Measurements from ENCODE around the gene ITPA. TPM values are rescaled to one million over a fixed set of nuclear protein-coding genes. Genes with fewer than 3 reads are reported as not detected.

The ITPA gene
- total RNA-seq, 2 donors from 2014 or later, result 43.9 to 48.0 TPM

- Histone ChIP-seq H3K9me3 (no peaks in the 10 kb centered on the region), H3K36me3 (no peaks in the 10 kb centered on the region), H3K27ac (no peak overlapping the region), H3K27me3 (replicated peaks; ENCODE audit: insufficient read depth) (no peaks in the 10 kb centered on the region), H3K4me3 (no peak overlapping the region), H3K4me1 (replicated peaks) (no peaks in the 10 kb centered on the region)
- TF ChIP-seq, protein P1, sequence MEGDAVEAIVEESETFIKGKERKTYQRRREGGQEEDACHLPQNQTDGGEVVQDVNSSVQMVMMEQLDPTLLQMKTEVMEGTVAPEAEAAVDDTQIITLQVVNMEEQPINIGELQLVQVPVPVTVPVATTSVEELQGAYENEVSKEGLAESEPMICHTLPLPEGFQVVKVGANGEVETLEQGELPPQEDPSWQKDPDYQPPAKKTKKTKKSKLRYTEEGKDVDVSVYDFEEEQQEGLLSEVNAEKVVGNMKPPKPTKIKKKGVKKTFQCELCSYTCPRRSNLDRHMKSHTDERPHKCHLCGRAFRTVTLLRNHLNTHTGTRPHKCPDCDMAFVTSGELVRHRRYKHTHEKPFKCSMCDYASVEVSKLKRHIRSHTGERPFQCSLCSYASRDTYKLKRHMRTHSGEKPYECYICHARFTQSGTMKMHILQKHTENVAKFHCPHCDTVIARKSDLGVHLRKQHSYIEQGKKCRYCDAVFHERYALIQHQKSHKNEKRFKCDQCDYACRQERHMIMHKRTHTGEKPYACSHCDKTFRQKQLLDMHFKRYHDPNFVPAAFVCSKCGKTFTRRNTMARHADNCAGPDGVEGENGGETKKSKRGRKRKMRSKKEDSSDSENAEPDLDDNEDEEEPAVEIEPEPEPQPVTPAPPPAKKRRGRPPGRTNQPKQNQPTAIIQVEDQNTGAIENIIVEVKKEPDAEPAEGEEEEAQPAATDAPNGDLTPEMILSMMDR (IDR thresholded peaks at IDR 0.05), result no peak
- TF ChIP-seq POLR2A (IDR thresholded peaks at IDR 0.05), result no peak
- no peak for TF ChIP-seq POLR2AphosphoS5 (IDR thresholded peaks at IDR 0.05)
- no peak for DNase-seq (ENCODE audit: low spot score)
- 88% methylated on average over 22 of the region's 32 CpGs for WGBS
- intact Hi-C loops (cut with DNase I), result no loop called here
These were observed 24.1 kb downstream of the ITPA start for GRCh38 chr20:3233131-3233990.

GRCh38 chr20:3233991-3234498, 24.7 kb downstream of the ITPA start:
- Histone ChIP-seq H3K4me1 (replicated peaks) (no peaks in the 10 kb centered on the region), H3K36me3 (no peaks in the 10 kb centered on the region), H3K9me3 (no peaks in the 10 kb centered on the region), H3K4me3 (no peak overlapping the region), H3K27me3 (replicated peaks; ENCODE audit: insufficient read depth) (no peaks in the 10 kb centered on the region), H3K27ac (no peak overlapping the region)
- TF ChIP-seq POLR2AphosphoS5 (IDR thresholded peaks at IDR 0.05) (no peak), POLR2A (IDR thresholded peaks at IDR 0.05) (no peak)
- TF ChIP-seq, protein P1 (IDR thresholded peaks at IDR 0.05), result no peak
- intact Hi-C loops (cut with DNase I), result no loop called here
- DNase-seq (ENCODE audit: low spot score), result no peak
- whole genome bisulfite sequencing, result 92% methylated on average over 25 of the region's 25 CpGs

DNA sequence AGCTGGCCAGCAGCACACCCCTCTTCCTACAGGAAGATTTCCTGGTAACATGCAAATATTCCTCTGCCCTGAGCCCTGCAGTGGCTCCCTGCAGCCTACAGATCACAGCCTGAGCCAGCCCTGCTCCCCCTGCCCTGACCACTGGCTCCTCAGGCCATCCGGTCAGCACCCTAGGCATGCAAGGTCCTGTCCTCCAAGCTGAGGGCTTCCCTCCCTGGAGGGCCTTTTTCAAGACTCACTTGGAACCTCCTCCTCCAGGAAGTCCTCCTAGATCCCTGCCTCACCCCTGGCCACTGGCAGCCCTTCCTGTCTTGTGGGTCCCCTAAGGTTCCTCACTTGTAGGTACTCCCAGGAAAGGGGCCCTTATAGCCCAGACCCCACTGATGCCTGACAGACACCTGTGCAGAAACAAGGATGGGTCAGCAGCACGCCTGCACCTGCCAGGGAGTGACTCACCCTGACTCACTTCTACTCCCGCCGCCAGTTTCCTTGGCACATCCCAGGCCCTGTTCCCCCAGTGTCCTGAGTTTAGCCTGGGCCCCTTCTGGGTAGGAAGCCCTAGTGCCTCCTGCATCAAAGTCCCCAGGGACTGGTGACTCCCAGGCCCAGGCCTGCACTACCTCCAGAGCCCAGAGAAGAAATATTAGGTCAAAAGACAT, 26.5 kb downstream of the ITPA start:
- no peaks in the 10 kb centered on the region for H3K27me3 ChIP-seq (replicated peaks; ENCODE audit: insufficient read depth)
- DNase-seq (ENCODE audit: low spot score), result no peak

GRCh38 chr20:3237011-3237957, 28.0 kb downstream of the ITPA start:
- intact Hi-C loops (cut with DNase I), result no loop called here
- Histone ChIP-seq H3K9me3 (no peaks in the 10 kb centered on the region), H3K4me3 (peak overlapping the region in 1 of 2 donors; percentile 75), H3K4me1 (replicated peaks) (peaks cover 5% of the 10 kb centered on the region), H3K36me3 (no peaks in the 10 kb centered on the region), H3K27ac (no peak overlapping the region), H3K27me3 (replicated peaks; ENCODE audit: insufficient read depth) (no peaks in the 10 kb centered on the region)
- no peak for DNase-seq (ENCODE audit: low spot score)
- 64% methylated on average over 25 of the region's 25 CpGs for WGBS
- no peak for TF ChIP-seq POLR2A (IDR thresholded peaks at IDR 0.05)
- TF ChIP-seq, protein P1 (IDR thresholded peaks at IDR 0.05), result no peak
- TF ChIP-seq POLR2AphosphoS5 (IDR thresholded peaks at IDR 0.05), result no peak

More for the DNA sequence above, 26.5 kb downstream of the ITPA start:
- Histone ChIP-seq H3K36me3 (no peaks in the 10 kb centered on the region), H3K4me1 (replicated peaks) (peaks cover 5% of the 10 kb centered on the region), H3K4me3 (no peak overlapping the region), H3K9me3 (no peaks in the 10 kb centered on the region), H3K27ac (no peak overlapping the region)
- WGBS, result 71% methylated on average over 4 of the region's 4 CpGs
- TF ChIP-seq POLR2A (IDR thresholded peaks at IDR 0.05) (no peak), POLR2AphosphoS5 (IDR thresholded peaks at IDR 0.05) (no peak)
- TF ChIP-seq, protein P1 (IDR thresholded peaks at IDR 0.05), result no peak
- intact Hi-C loops (cut with DNase I), result no loop called here
